GM23338 (cell line): Measurements from ENCODE around the gene STEAP3. TPM values are rescaled to one million over a fixed set of nuclear protein-coding genes. Genes with fewer than 3 reads are reported as not detected.

Experiments
- ATAC-seq: fragments of 200-7000 bp; cut with Tn5 transposase; 3 replicates; pipeline ENCODE4 v1.9.1; 2020
- DNase-seq: peaks from one replicate; pipeline ENCODE4 v3.0.0-alpha.2; 2015; ENCODE audit warnings: low spot score
- H2AFZ ChIP-seq: fragments of 200-600 bp; sonication (generic); 2 replicates; pipeline ENCODE4 v1.8.0; 2016; ENCODE audit warnings: antibody characterized with exemption, mild to moderate bottlenecking, moderate library complexity
- H3F3A ChIP-seq: fragments of 200-600 bp; sonication (generic); replicated peaks from 2 replicates; pipeline ENCODE4 v1.8.0; 2017; ENCODE audit warnings: antibody characterized with exemption, mixed run types, low read depth
- H3K27ac ChIP-seq: fragments of 200-600 bp; sonication (generic); 2 replicates; pipeline ENCODE4 v1.6.1; 2016; ENCODE audit warnings: low read depth
- H3K27me3 ChIP-seq: fragments of 200-600 bp; sonication (generic); 2 replicates; pipeline ENCODE4 v1.8.0; 2016; ENCODE audit warnings: mild to moderate bottlenecking, mixed run types, moderate library complexity; ENCODE audit not compliant: insufficient read depth
- H3K36me3 ChIP-seq: fragments of 200-600 bp; sonication (generic); 2 replicates; pipeline ENCODE4 v1.8.0; 2016; ENCODE audit warnings: mild to moderate bottlenecking; ENCODE audit not compliant: insufficient read depth
- H3K4me1 ChIP-seq: fragments of 200-600 bp; sonication (generic); 2 replicates; pipeline ENCODE4 v1.8.0; 2016; ENCODE audit warnings: mild to moderate bottlenecking, moderate library complexity; ENCODE audit not compliant: insufficient read depth
- H3K4me2 ChIP-seq: fragments of 200-600 bp; sonication (generic); 2 replicates; pipeline ENCODE4 v1.7.1; 2017; ENCODE audit warnings: mixed run types
- H3K4me3 ChIP-seq: fragments of 200-600 bp; sonication (generic); 2 replicates; pipeline ENCODE4 v1.6.1; 2016; ENCODE audit warnings: mixed run types
- H3K79me2 ChIP-seq: fragments of 200-600 bp; sonication (generic); replicated peaks from 2 replicates; pipeline ENCODE4 v1.8.0; 2017; ENCODE audit warnings: mild to moderate bottlenecking; ENCODE audit not compliant: insufficient read depth
- H3K9me2 ChIP-seq: fragments of 200-600 bp; sonication (generic); 2 replicates; pipeline ENCODE4 v1.8.0; 2017; ENCODE audit not compliant: insufficient read depth
- H4K20me1 ChIP-seq: fragments of 200-600 bp; sonication (generic); replicated peaks from 2 replicates; pipeline ENCODE4 v1.8.0; 2017; ENCODE audit warnings: mild to moderate bottlenecking; ENCODE audit not compliant: insufficient read depth
- H3K27ac Mint-ChIP-seq: 2 replicates; pipeline ENCODE4 v1.8.0; 2020; ENCODE audit warnings: inconsistent platforms, mild to moderate bottlenecking, moderate library complexity, mixed read lengths
- H3K27me3 Mint-ChIP-seq: 3 replicates; pipeline ENCODE4 v1.8.0; 2022; ENCODE audit warnings: low read depth, mild to moderate bottlenecking, moderate library complexity, mixed read lengths, inconsistent platforms; ENCODE audit not compliant: insufficient read depth, poor library complexity
- H3K36me3 Mint-ChIP-seq: 3 replicates; pipeline ENCODE4 v1.8.0; 2021; ENCODE audit warnings: low read depth, mild to moderate bottlenecking, inconsistent platforms, moderate library complexity, mixed read lengths
- H3K4me1 Mint-ChIP-seq: 3 replicates; pipeline ENCODE4 v1.8.0; 2020; ENCODE audit warnings: mild to moderate bottlenecking, inconsistent platforms, mixed read lengths
- H3K4me3 Mint-ChIP-seq: 3 replicates; pipeline ENCODE4 v1.8.0; 2021; ENCODE audit warnings: moderate library complexity, mild to moderate bottlenecking, inconsistent platforms, mixed read lengths
- H3K9me3 Mint-ChIP-seq: 3 replicates; pipeline ENCODE4 v1.8.0; 2020; ENCODE audit warnings: moderate library complexity, mild to moderate bottlenecking, inconsistent platforms, mixed read lengths
- ETS1 ChIP-seq: IDR thresholded peaks from 2 replicates; pipeline ENCODE4 v1.6.1; 2016; ENCODE audit warnings: antibody characterized with exemption
- EZH2phosphoT487 ChIP-seq: fragments of 200-600 bp; sonication (generic); IDR thresholded peaks from one replicate; pipeline ENCODE4 v1.8.1; 2018; ENCODE audit warnings: antibody characterized with exemption; ENCODE audit not compliant: unreplicated experiment
- NANOG ChIP-seq: IDR thresholded peaks from 2 replicates; pipeline ENCODE4 v1.6.1; 2016; ENCODE audit warnings: antibody characterized with exemption, borderline replicate concordance
- REST ChIP-seq: IDR thresholded peaks from one replicate; pipeline ENCODE4 v1.6.1; 2018; ENCODE audit warnings: antibody characterized with exemption; ENCODE audit not compliant: unreplicated experiment
- ZNF462 ChIP-seq: fragments of 250-450 bp; sonication (Bioruptor Pico); IDR thresholded peaks from 2 replicates; pipeline ENCODE4 v1.5.0; 2020; ENCODE audit warnings: mild to moderate bottlenecking, moderate library complexity
- polyA plus RNA-seq: library from polyadenylated mRNA; unstranded; fragments of >200 nt; fragmentation: Nextera tagmentation; extraction: Ambion mirVana; gene quantifications from 2 replicates; pipeline ENCODE4 v1.2.1, GENCODE V29; 2016
- total RNA-seq: library from RNA; depleted of rRNA; stranded (reverse); fragments of >200 nt; shearing (Covaris generic); gene quantifications from 2 replicates; pipeline ENCODE4 v1.2.3, GENCODE V29; 2014

STEAP3 gene
- total and polyA plus RNA-seq, 2 experiments from 2014 or later, result 8.6 to 27.3 TPM

- TF ChIP-seq ZNF462 (CRISPR knock-in tag), result no peak
Observed at GRCh38 chr2:119252186-119253113, 28.8 kb downstream of the STEAP3 start (continued).

GRCh38 chr2:119253114-119253702 lies 29.6 kb downstream of the STEAP3 start:
- H3K79me2 ChIP-seq, result no peaks in the 10 kb centered on the region
- TF ChIP-seq ETS1 (no peak), REST (no peak), NANOG (no peak), EZH2phosphoT487 (no peak)

More at GRCh38 chr2:119253114-119253702, 29.6 kb downstream of the STEAP3 start:
- H4K20me1 ChIP-seq, result no peaks in the 10 kb centered on the region
- DNase-seq, result no peak
- no peak overlapping the region for H3K27ac ChIP-seq
- no peaks in the 10 kb centered on the region for H3K27me3 ChIP-seq
- H3K4me2 ChIP-seq, result no peak overlapping the region
- Mint-ChIP-seq H3K4me1 (peaks cover 45% of the 10 kb centered on the region), H3K9me3 (no peaks in the 10 kb centered on the region), H3K27me3 (peaks cover 11% of the 10 kb centered on the region), H3K36me3 (peaks cover 41% of the 10 kb centered on the region), H3K4me3 (no peak overlapping the region), H3K27ac (no peak overlapping the region; the same call in 1 of the 2 replicates)
- H3K4me1 ChIP-seq, result peaks cover 28% of the 10 kb centered on the region
- H2AFZ ChIP-seq, result no peak overlapping the region
- H3K9me2 ChIP-seq, result no peaks in the 10 kb centered on the region
- no peak for ATAC-seq
- no peak overlapping the region for H3K4me3 ChIP-seq
- H3F3A ChIP-seq, result peaks cover 6% of the 10 kb centered on the region; the same call in 1 of the 2 replicates
- H3K36me3 ChIP-seq, result 0 out of 2 replicates have a peak, but pooled peaks cover 5% of the 10 kb centered on the region
